ENCODE results near the gene L3MBTL2. TPM values are rescaled to one million over a fixed set of nuclear protein-coding genes. Genes with fewer than 3 reads are reported as not detected.
"Not testable (repeated sequence)": the region's sequence is repeated elsewhere in the genome, so short reads cannot be mapped to it uniquely, and the experiment has no call there.

L3MBTL2 gene
- total RNA-seq, 1 experiment from 2014 or later = 51.5 TPM

- no peak for DNase-seq (ENCODE audit: low read depth)
- in situ Hi-C loops (cut with HindIII; ENCODE audit: low pct_unique_long_range_greater_than_20kb, low sequenced_read_pairs) = no loop called here
Observed at GRCh38 chr22:41257696-41258095, 52.6 kb downstream of the L3MBTL2 start.

- DNase-seq (ENCODE audit: low read depth); in situ Hi-C loops (cut with HindIII; ENCODE audit: low pct_unique_long_range_greater_than_20kb, low sequenced_read_pairs): not testable (repeated sequence)
Observed at GRCh38 chr22:41259756-41260155, 54.6 kb downstream of the L3MBTL2 start.

GRCh38 chr22:41260871-41261270 is 55.8 kb downstream of the L3MBTL2 start:
- in situ Hi-C loops (cut with HindIII; ENCODE audit: low pct_unique_long_range_greater_than_20kb, low sequenced_read_pairs) = no loop called here

GRCh38 chr22:41261541-41262249 is 56.6 kb downstream of the L3MBTL2 start:
- no peak for DNase-seq (ENCODE audit: low read depth)
- in situ Hi-C loops (cut with HindIII; ENCODE audit: low pct_unique_long_range_greater_than_20kb, low sequenced_read_pairs) = no loop called here

More at GRCh38 chr22:41260871-41261270, 55.8 kb downstream of the L3MBTL2 start:
- DNase-seq (ENCODE audit: low read depth) = no peak

GRCh38 chr22:41262250-41262765 is 57.2 kb downstream of the L3MBTL2 start:
- in situ Hi-C loops (cut with HindIII; ENCODE audit: low pct_unique_long_range_greater_than_20kb, low sequenced_read_pairs) = no loop called here
- DNase-seq (ENCODE audit: low read depth) = no peak

GRCh38 chr22:41263704-41264103 is 58.6 kb downstream of the L3MBTL2 start:
- peak; percentile 47 for DNase-seq (ENCODE audit: low read depth)
- in situ Hi-C loops (cut with HindIII; ENCODE audit: low pct_unique_long_range_greater_than_20kb, low sequenced_read_pairs) = no loop called here

- in situ Hi-C loops (cut with HindIII; ENCODE audit: low pct_unique_long_range_greater_than_20kb, low sequenced_read_pairs) = no loop called here
- no peak for DNase-seq (ENCODE audit: low read depth)
Observed at GRCh38 chr22:41264408-41264941, 59.4 kb downstream of the L3MBTL2 start.

GRCh38 chr22:41267958-41268357 is 62.8 kb downstream of the L3MBTL2 start:
- in situ Hi-C loops (cut with HindIII; ENCODE audit: low pct_unique_long_range_greater_than_20kb, low sequenced_read_pairs) = no loop called here
- no peak for DNase-seq (ENCODE audit: low read depth)

GRCh38 chr22:41271787-41272186 is 66.7 kb downstream of the L3MBTL2 start:
- in situ Hi-C loops (cut with HindIII; ENCODE audit: low pct_unique_long_range_greater_than_20kb, low sequenced_read_pairs) = no loop called here

GRCh38 chr22:41273128-41273527 is 68.0 kb downstream of the L3MBTL2 start:
- no peak for DNase-seq (ENCODE audit: low read depth)
- in situ Hi-C loops (cut with HindIII; ENCODE audit: low pct_unique_long_range_greater_than_20kb, low sequenced_read_pairs) = no loop called here

More at GRCh38 chr22:41271787-41272186, 66.7 kb downstream of the L3MBTL2 start:
- no peak for DNase-seq (ENCODE audit: low read depth)

- DNase-seq (ENCODE audit: low read depth) = no peak
- in situ Hi-C loops (cut with HindIII; ENCODE audit: low pct_unique_long_range_greater_than_20kb, low sequenced_read_pairs) = no loop called here
Observed at GRCh38 chr22:41274856-41275255, 69.7 kb downstream of the L3MBTL2 start.

GRCh38 chr22:41280065-41280464 is 75.0 kb downstream of the L3MBTL2 start:
- no peak for DNase-seq (ENCODE audit: low read depth)
- in situ Hi-C loops (cut with HindIII; ENCODE audit: low pct_unique_long_range_greater_than_20kb, low sequenced_read_pairs) = no loop called here

GRCh38 chr22:41280854-41281253 is 75.7 kb downstream of the L3MBTL2 start:
- no peak for DNase-seq (ENCODE audit: low read depth)
- in situ Hi-C loops (cut with HindIII; ENCODE audit: low pct_unique_long_range_greater_than_20kb, low sequenced_read_pairs) = no loop called here

Other genes with a start within 250 kb of the L3MBTL2 start
- 12.7 and 37.1 TPM in 2 replicates for gene EP300, start 112.7 kb upstream of the L3MBTL2 start, total RNA-seq (2014; rRNA removed; shearing (Covaris generic); ENCODE audit: low replicate concordance)
- gene CHADL, start 35.6 kb downstream of the L3MBTL2 start, total RNA-seq (2014; rRNA removed; shearing (Covaris generic); ENCODE audit: low replicate concordance) = not detected in 2 replicates
- 178 and 208 TPM in 2 replicates for gene RANGAP1, start 80.9 kb downstream of the L3MBTL2 start, total RNA-seq (2014; rRNA removed; shearing (Covaris generic); ENCODE audit: low replicate concordance)
- 64.1 and 83.8 TPM in 2 replicates for gene ZC3H7B, start 96.2 kb downstream of the L3MBTL2 start, total RNA-seq (2014; rRNA removed; shearing (Covaris generic); ENCODE audit: low replicate concordance)
- 13.5 and 14.2 TPM in 2 replicates for gene TEF, start 176.6 kb downstream of the L3MBTL2 start, total RNA-seq (2014; rRNA removed; shearing (Covaris generic); ENCODE audit: low replicate concordance)
- gene TOB2, start 241.5 kb downstream of the L3MBTL2 start, total RNA-seq (2014; rRNA removed; shearing (Covaris generic); ENCODE audit: low replicate concordance) = 24.2 and 30.9 TPM in 2 replicates

All from Caki2 (cell line).